Measurements from ENCODE around the gene METTL27. TPM values are rescaled to one million over a fixed set of nuclear protein-coding genes. Genes with fewer than 3 reads are reported as not detected.

Gene METTL27
- total RNA-seq, 1 experiment from 2014 or later, result 1.7 TPM

- no peak overlapping the region for H3K4me3 Mint-ChIP-seq (ENCODE audit: unreplicated experiment)
- Histone ChIP-seq H3K4me3 (ENCODE audit: low read depth, low read length) (no peak overlapping the region), H3K9me3 (no peaks in the 10 kb centered on the region), H3K36me3 (ENCODE audit: control insufficient read depth, insufficient read depth, low read length) (no peaks in the 10 kb centered on the region), H3K27me3 (replicated peaks; ENCODE audit: control insufficient read depth, insufficient read depth, low read length) (no peaks in the 10 kb centered on the region), H3K4me1 (peaks cover 24% of the 10 kb centered on the region)
- DNase-seq, result no peak
- BruUV-seq (replicated peaks), result no TSS peak
- no peak for TF ChIP-seq CTCF (IDR thresholded peaks at IDR 0.05; ENCODE audit: insufficient read depth in 1 of 2, low read depth in 1 of 2, low read length in 1 of 2, severe bottlenecking in 1 of 2, unreplicated experiment in 1 of 2)
- H3K4me1 Mint-ChIP-seq (ENCODE audit: low read depth, unreplicated experiment), result peaks cover 7% of the 10 kb centered on the region
- ChIA-PET POLR2A (no interaction called here), CTCF (interaction anchor here (0.5 to 0.6 kb wide), 2 partner anchors 9 to 24 kb away, joined by 3 to 4 read pairs; no protein-coding TSS in a partner anchor)
- intact Hi-C loops (cut with micrococcal nuclease; ENCODE audit: unreplicated experiment), result no loop called here
- H3K27ac Mint-ChIP-seq (ENCODE audit: unreplicated experiment), result peak overlapping the region; percentile 14
- H3K9me3 Mint-ChIP-seq (ENCODE audit: unreplicated experiment), result no peaks in the 10 kb centered on the region
- no peaks in the 10 kb centered on the region for H3K27me3 Mint-ChIP-seq (ENCODE audit: insufficient read depth, unreplicated experiment)
- no peaks in the 10 kb centered on the region for H3K36me3 Mint-ChIP-seq (ENCODE audit: insufficient read depth, unreplicated experiment)
These were observed 30.0 kb upstream of the METTL27 start for GRCh38 chr7:73872056-73872908.

- no peaks in the 10 kb centered on the region for H3K9me3 ChIP-seq
- no peaks in the 10 kb centered on the region for H3K36me3 ChIP-seq (ENCODE audit: control insufficient read depth, insufficient read depth, low read length)
- peak overlapping the region; percentile 42 for H3K27ac Mint-ChIP-seq (ENCODE audit: unreplicated experiment)
- intact Hi-C loops (cut with micrococcal nuclease; ENCODE audit: unreplicated experiment), result no loop called here
- H3K9me3 Mint-ChIP-seq (ENCODE audit: unreplicated experiment), result no peaks in the 10 kb centered on the region
- no peak for TF ChIP-seq CTCF (IDR thresholded peaks at IDR 0.05; ENCODE audit: insufficient read depth in 1 of 2, low read depth in 1 of 2, low read length in 1 of 2, severe bottlenecking in 1 of 2, unreplicated experiment in 1 of 2)
- peak; percentile 49 to 70 for DNase-seq
- peaks cover 7% of the 10 kb centered on the region for H3K4me1 Mint-ChIP-seq (ENCODE audit: low read depth, unreplicated experiment)
- H3K27me3 Mint-ChIP-seq (ENCODE audit: insufficient read depth, unreplicated experiment), result no peaks in the 10 kb centered on the region
- ChIA-PET CTCF (interaction anchor here (0.6 kb wide), 1 partner anchor 23 kb away, joined by 3 read pairs; no protein-coding TSS in a partner anchor), POLR2A (no interaction called here)
- BruUV-seq (replicated peaks), result no TSS peak
- H3K4me3 Mint-ChIP-seq (ENCODE audit: unreplicated experiment), result no peak overlapping the region
- no peaks in the 10 kb centered on the region for H3K27me3 ChIP-seq (replicated peaks; ENCODE audit: control insufficient read depth, insufficient read depth, low read length)
- H3K36me3 Mint-ChIP-seq (ENCODE audit: insufficient read depth, unreplicated experiment), result no peaks in the 10 kb centered on the region
- H3K4me3 ChIP-seq (ENCODE audit: low read depth, low read length), result no peak overlapping the region
- peaks cover 24% of the 10 kb centered on the region for H3K4me1 ChIP-seq
These were observed 29.1 kb upstream of the METTL27 start for GRCh38 chr7:73871163-73872011.

- no peaks in the 10 kb centered on the region for H3K9me3 Mint-ChIP-seq (ENCODE audit: unreplicated experiment)
- CTCF ChIA-PET, result no interaction called here
- no peaks in the 10 kb centered on the region for H3K36me3 Mint-ChIP-seq (ENCODE audit: insufficient read depth, unreplicated experiment)
- H3K4me3 Mint-ChIP-seq (ENCODE audit: unreplicated experiment), result no peak overlapping the region
- intact Hi-C loops (cut with micrococcal nuclease; ENCODE audit: unreplicated experiment), result no loop called here
- H3K9me3 ChIP-seq, result no peaks in the 10 kb centered on the region
- no peak overlapping the region for H3K27ac Mint-ChIP-seq (ENCODE audit: unreplicated experiment)
- H3K4me3 ChIP-seq (ENCODE audit: low read depth, low read length), result no peak overlapping the region
- H3K27me3 Mint-ChIP-seq (ENCODE audit: insufficient read depth, unreplicated experiment), result no peaks in the 10 kb centered on the region
- peaks cover 24% of the 10 kb centered on the region for H3K4me1 ChIP-seq
- no peaks in the 10 kb centered on the region for H3K36me3 ChIP-seq (ENCODE audit: control insufficient read depth, insufficient read depth, low read length)
- H3K27me3 ChIP-seq (replicated peaks; ENCODE audit: control insufficient read depth, insufficient read depth, low read length), result no peaks in the 10 kb centered on the region
- BruUV-seq (replicated peaks), result no TSS peak
- H3K4me1 Mint-ChIP-seq (ENCODE audit: low read depth, unreplicated experiment), result peaks cover 7% of the 10 kb centered on the region
- no peak for TF ChIP-seq CTCF (IDR thresholded peaks at IDR 0.05; ENCODE audit: insufficient read depth in 1 of 2, low read depth in 1 of 2, low read length in 1 of 2, severe bottlenecking in 1 of 2, unreplicated experiment in 1 of 2)
- no peak for DNase-seq
- POLR2A ChIA-PET, result no interaction called here
These were observed 27.8 kb upstream of the METTL27 start for GRCh38 chr7:73870041-73870492.

Data from Caco-2 (cell line).